A673 (cell line): Measurements from ENCODE around the gene GBX1. TPM values are rescaled to one million over a fixed set of nuclear protein-coding genes. Genes with fewer than 3 reads are reported as not detected.

ENCODE experiments used
- BruUV-seq: library from RNA; stranded (reverse); fragments of 400-500 nt; replicated peaks from 2 replicates; lab custom pipeline; 2021; lab: Mats Ljungman, UMichigan
- CTCF ChIA-PET: fragments of 300-600 bp; sonication (Branson Sonifier 250); formaldehyde crosslinking; loops from one replicate; lab custom pipeline; 2022; ENCODE audit warnings: antibody characterized with exemption; lab: Charles Lee
- POLR2A ChIA-PET: fragments of 300-600 bp; sonication (Branson Sonifier 250); formaldehyde crosslinking; loops from one replicate; lab custom pipeline; 2022; ENCODE audit warnings: antibody characterized with exemption; ENCODE audit not compliant: low non-redundant PET; lab: Charles Lee
- DNase-seq: peaks from one replicate; pipeline ENCODE4 v3.0.0-alpha.2; 2015; ENCODE audit warnings: low spot score
- H3K27ac ChIP-seq: fragments of 200-600 bp; sonication (generic); 2 replicates; pipeline ENCODE4 v1.5.1; 2016; ENCODE audit warnings: mixed run types, low read depth, mild to moderate bottlenecking, mixed read lengths, antibody characterized with exemption, low read length; ENCODE audit not compliant: poor library complexity, severe bottlenecking
- H3K27me3 ChIP-seq: fragments of 200-600 bp; sonication (generic); replicated peaks from 2 replicates; pipeline ENCODE4 v1.6.1; 2017; ENCODE audit warnings: mixed run types, low read depth, mild to moderate bottlenecking, mixed read lengths, antibody characterized with exemption, low read length; ENCODE audit not compliant: insufficient read depth, poor library complexity
- H3K36me3 ChIP-seq: fragments of 200-600 bp; sonication (generic); 2 replicates; pipeline ENCODE4 v1.6.1; 2016; ENCODE audit warnings: mixed run types, mild to moderate bottlenecking, mixed read lengths, antibody characterized with exemption, low read length; ENCODE audit not compliant: insufficient read depth, poor library complexity, severe bottlenecking
- H3K4me1 ChIP-seq: fragments of 200-600 bp; sonication (generic); 2 replicates; pipeline ENCODE4 v1.6.1; 2017; ENCODE audit warnings: mixed run types, mild to moderate bottlenecking, mixed read lengths, antibody characterized with exemption, low read length; ENCODE audit not compliant: insufficient read depth, poor library complexity, severe bottlenecking
- H3K4me3 ChIP-seq: fragments of 200-600 bp; sonication (generic); 2 replicates; pipeline ENCODE4 v1.5.1; 2016; ENCODE audit warnings: low read depth, mixed run types, mild to moderate bottlenecking, mixed read lengths, low read length; ENCODE audit not compliant: poor library complexity, severe bottlenecking
- H3K9me3 ChIP-seq: fragments of 200-600 bp; sonication (generic); 2 replicates; pipeline ENCODE4 v1.6.1; 2016; ENCODE audit warnings: mixed run types, low read depth, mild to moderate bottlenecking, mixed read lengths, antibody characterized with exemption, low read length; ENCODE audit not compliant: poor library complexity, severe bottlenecking
- EZH2 ChIP-seq: fragments of 200-600 bp; sonication (generic); IDR thresholded peaks from 2 replicates; pipeline ENCODE4 v1.6.1; 2017; ENCODE audit warnings: borderline replicate concordance, low read depth, mild to moderate bottlenecking, mixed read lengths, antibody characterized with exemption, low read length; ENCODE audit not compliant: poor library complexity, severe bottlenecking
- intact Hi-C: fragments of 100-400 bp; cut with micrococcal nuclease; formaldehyde crosslinking; loops from one replicate; pipeline ENCODE4 v1.10.0; 2022; ENCODE audit not compliant: unreplicated experiment
- total RNA-seq: library from RNA; stranded (reverse); gene quantifications from 2 replicates; pipeline ENCODE4 v1.2.3, GENCODE V29; 2021
- TF ChIP-seq, protein P1 (sequence below): fragments of 300-800, 200-600 bp; sonication (generic); conservative IDR thresholded peaks from 2 replicates; pipeline ENCODE4 v1.5.1; 2017; ENCODE audit warnings: low read depth, mild to moderate bottlenecking, antibody characterized with exemption, low read length, moderate library complexity, mixed read lengths

GBX1 gene
- total RNA-seq, 1 experiment from 2014 or later = not detected

DNA sequence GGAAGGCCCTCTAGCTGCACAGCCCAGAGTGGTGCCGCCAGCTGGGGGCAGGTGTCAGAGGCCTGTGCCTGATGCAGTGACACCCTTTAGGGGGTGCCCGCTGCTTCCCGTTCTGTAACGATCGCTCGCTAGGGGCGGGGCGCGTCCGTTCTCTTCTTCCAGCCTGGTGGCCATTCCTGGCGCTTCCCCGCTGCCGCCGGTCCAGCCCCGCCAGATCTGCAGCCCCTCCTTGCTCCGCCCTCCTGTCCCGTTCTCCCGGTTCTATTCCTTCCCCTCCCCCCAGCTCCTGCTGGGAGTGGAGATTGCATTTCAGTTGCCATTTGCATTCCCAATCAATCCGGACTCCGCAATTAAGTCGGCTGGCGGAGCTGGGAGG lies 42.0 kb downstream of the GBX1 start:
- H3K4me1 ChIP-seq = peaks cover 11% of the 10 kb centered on the region
- CTCF ChIA-PET = interaction anchor here (0.6 to 0.9 kb wide), 4 partner anchors 30 to 122 kb away, joined by 3 to 4 read pairs (median 3); no protein-coding TSS in a partner anchor
- intact Hi-C loops = loop anchor here (2.0 kb wide), 1 partner anchor 177 kb away; no protein-coding TSS in a partner anchor
- DNase-seq = peak; percentile 61
- BruUV-seq = no TSS peak
- H3K4me3 ChIP-seq = peak overlapping the region; percentile 44
- TF ChIP-seq EZH2 = no peak
- TF ChIP-seq, protein P1, sequence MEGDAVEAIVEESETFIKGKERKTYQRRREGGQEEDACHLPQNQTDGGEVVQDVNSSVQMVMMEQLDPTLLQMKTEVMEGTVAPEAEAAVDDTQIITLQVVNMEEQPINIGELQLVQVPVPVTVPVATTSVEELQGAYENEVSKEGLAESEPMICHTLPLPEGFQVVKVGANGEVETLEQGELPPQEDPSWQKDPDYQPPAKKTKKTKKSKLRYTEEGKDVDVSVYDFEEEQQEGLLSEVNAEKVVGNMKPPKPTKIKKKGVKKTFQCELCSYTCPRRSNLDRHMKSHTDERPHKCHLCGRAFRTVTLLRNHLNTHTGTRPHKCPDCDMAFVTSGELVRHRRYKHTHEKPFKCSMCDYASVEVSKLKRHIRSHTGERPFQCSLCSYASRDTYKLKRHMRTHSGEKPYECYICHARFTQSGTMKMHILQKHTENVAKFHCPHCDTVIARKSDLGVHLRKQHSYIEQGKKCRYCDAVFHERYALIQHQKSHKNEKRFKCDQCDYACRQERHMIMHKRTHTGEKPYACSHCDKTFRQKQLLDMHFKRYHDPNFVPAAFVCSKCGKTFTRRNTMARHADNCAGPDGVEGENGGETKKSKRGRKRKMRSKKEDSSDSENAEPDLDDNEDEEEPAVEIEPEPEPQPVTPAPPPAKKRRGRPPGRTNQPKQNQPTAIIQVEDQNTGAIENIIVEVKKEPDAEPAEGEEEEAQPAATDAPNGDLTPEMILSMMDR = 0 out of 2 replicates have a peak, but pooled peaks have one; percentile 20
- H3K27ac ChIP-seq = peak overlapping the region; percentile 37
- no peaks in the 10 kb centered on the region for H3K27me3 ChIP-seq
- POLR2A ChIA-PET = interaction anchor here (0.6 kb wide), 2 partner anchors 25 to 75 kb away, joined by 4 to 6 read pairs; no protein-coding TSS in a partner anchor
- H3K9me3 ChIP-seq = no peaks in the 10 kb centered on the region
- peaks cover 37% of the 10 kb centered on the region for H3K36me3 ChIP-seq

GRCh38 chr7:151124899-151125399 lies 42.5 kb downstream of the GBX1 start:
- Histone ChIP-seq H3K4me3 (peak overlapping the region; percentile 44), H3K9me3 (no peaks in the 10 kb centered on the region), H3K27me3 (no peaks in the 10 kb centered on the region), H3K27ac (no peak overlapping the region), H3K4me1 (peaks cover 11% of the 10 kb centered on the region), H3K36me3 (peaks cover 37% of the 10 kb centered on the region)
- ChIA-PET POLR2A (no interaction called here), CTCF (interaction anchor here (0.7 to 1.4 kb wide), 4 partner anchors 13 to 179 kb away, joined by 3 to 17 read pairs (median 5); no protein-coding TSS in a partner anchor)
- intact Hi-C loops = loop anchor here (1.0 to 5.0 kb wide), 3 partner anchors 47 to 178 kb away; partner anchors contain the start of gene ABCF2
- no peak for TF ChIP-seq EZH2
- TF ChIP-seq, protein P1 = no peak
- BruUV-seq = no TSS peak
- no peak for DNase-seq

DNA sequence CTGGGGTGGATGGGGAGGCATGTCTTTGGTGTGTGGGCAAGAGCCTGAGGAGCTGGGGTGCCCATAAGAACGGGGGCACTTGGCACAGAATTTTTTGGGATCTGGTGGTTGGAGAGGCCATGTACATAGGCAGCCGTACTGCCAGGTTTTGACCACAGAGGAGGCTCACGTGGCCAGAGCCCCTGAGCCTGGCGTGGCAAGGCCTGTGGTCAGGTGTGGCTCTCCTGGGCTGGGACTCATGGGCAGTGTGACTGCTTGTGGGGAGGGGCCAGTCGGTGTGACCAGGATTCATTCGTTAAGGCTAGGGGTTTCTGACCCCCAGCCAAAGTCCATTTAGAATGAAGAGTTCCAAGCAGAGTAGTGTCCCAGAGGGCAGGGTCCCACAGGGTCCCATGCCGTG lies 43.0 kb downstream of the GBX1 start:
- H3K36me3 ChIP-seq = peaks cover 38% of the 10 kb centered on the region
- ChIA-PET POLR2A (no interaction called here), CTCF (interaction anchor here (0.5 to 1.4 kb wide), 10 partner anchors 12 to 181 kb away, joined by 3 to 17 read pairs (median 4); partner anchors contain the start of gene ABCB8)
- intact Hi-C loops = loop anchor here (1.0 to 5.0 kb wide), 3 partner anchors 48 to 178 kb away; partner anchors contain the start of gene ABCF2
- no peaks in the 10 kb centered on the region for H3K9me3 ChIP-seq
- H3K27me3 ChIP-seq = no peaks in the 10 kb centered on the region
- H3K4me3 ChIP-seq = no peak overlapping the region
- H3K4me1 ChIP-seq = peaks cover 11% of the 10 kb centered on the region
- DNase-seq = no peak
- TF ChIP-seq EZH2 = no peak
- TF ChIP-seq, protein P1 = no peak
- H3K27ac ChIP-seq = no peak overlapping the region
- BruUV-seq = no TSS peak
